A549 (cell line): ENCODE data around the gene ANKRD33B. TPM values are rescaled to one million over a fixed set of nuclear protein-coding genes. Genes with fewer than 3 reads are reported as not detected.

ENCODE experiments used
- ATAC-seq, 2 experiments: fragments of 200-7000 bp in 1 of 2; fragments of >200 bp in 1 of 2; cut with Nextera tagmentation in 1 of 2; cut with Tn5 transposase in 1 of 2; 3 replicates each; pipeline versions ENCODE4 v1.8.0 to v1.9.1; 2018 to 2020; ENCODE audit warnings: mild to moderate bottlenecking in 1 of 2, moderate library complexity in 1 of 2
- CTCF ChIA-PET: fragments of 300-600 bp; sonication (Branson Sonifier 250); formaldehyde crosslinking; extraction: SDS; loops from one replicate; lab custom pipeline; 2021; ENCODE audit warnings: antibody characterized with exemption, inconsistent platforms; lab: Yijun Ruan, JAX
- POLR2A ChIA-PET: fragments of 350-600 bp; formaldehyde crosslinking; extraction: SDS; loops from one replicate; lab custom pipeline; 2021; ENCODE audit warnings: antibody characterized with exemption, inconsistent platforms; lab: Yijun Ruan, JAX
- DNase-seq, 2 experiments: peaks; one replicate each; pipeline versions ENCODE4 v3.0.0 to v3.0.0-alpha.2; 2011 to 2016; ENCODE audit warnings: low read depth in 1 of 2, low spot score in 1 of 2
- FAIRE-seq: peaks from 2 replicates; lab custom pipeline; 2011; peaks lifted over from hg19 to GRCh38; lab: Jason Lieb, UNC
- H3K27ac ChIP-seq, 2 experiments: fragments of >200 bp; sonication (Bioruptor Twin); formaldehyde crosslinking; 3 replicates each; pipeline ENCODE4 v1.5.1; 2016 to 2017
- H3K4me1 ChIP-seq: fragments of >200 bp; sonication (Bioruptor Twin); formaldehyde crosslinking; 3 replicates; pipeline ENCODE4 v1.6.1; 2016
- H3K4me2 ChIP-seq: fragments of >200 bp; sonication (Bioruptor Twin); formaldehyde crosslinking; 3 replicates; pipeline ENCODE4 v1.6.1; 2016
- H3K4me3 ChIP-seq: fragments of >200 bp; sonication (Bioruptor Twin); formaldehyde crosslinking; 3 replicates; pipeline ENCODE4 v1.5.1; 2016
- H3K9me3 ChIP-seq: fragments of >200 bp; sonication (Bioruptor Twin); formaldehyde crosslinking; 3 replicates; pipeline ENCODE4 v1.6.1; 2016
- ATOH8 ChIP-seq: fragments of 250-450 bp; sonication (Bioruptor Pico); IDR thresholded peaks from 2 replicates; pipeline ENCODE4 v1.5.0; 2020; ENCODE audit warnings: low read depth, mild to moderate bottlenecking, moderate library complexity
- CBX8 ChIP-seq: fragments of 200-600 bp; sonication (generic); IDR thresholded peaks from 2 replicates; pipeline ENCODE4 v1.6.1; 2016
- CEBPB ChIP-seq, 2 experiments: fragments of >200 bp in 1 of 2; sonication (Bioruptor Twin) in 1 of 2; formaldehyde crosslinking in 1 of 2; IDR thresholded peaks; 2 replicates each; pipeline ENCODE4 v1.6.1; 2012 to 2016
- CHD2 ChIP-seq: fragments of 150-350 bp; IDR thresholded peaks from 2 replicates; pipeline ENCODE4 v1.6.1; 2014; ENCODE audit warnings: low read length; ENCODE audit not compliant: partially characterized antibody
- CHD4 ChIP-seq: fragments of 200-600 bp; sonication (generic); IDR thresholded peaks from 2 replicates; pipeline ENCODE4 v1.6.1; 2016; ENCODE audit warnings: antibody characterized with exemption, mild to moderate bottlenecking, borderline replicate concordance
- EHMT2 ChIP-seq: fragments of 200-600 bp; sonication (generic); IDR thresholded peaks from 2 replicates; pipeline ENCODE4 v1.6.1; 2016; ENCODE audit warnings: antibody characterized with exemption, low read depth, mild to moderate bottlenecking, moderate library complexity
- ESRRA ChIP-seq: fragments of 150-350 bp; IDR thresholded peaks from 2 replicates; pipeline ENCODE4 v1.6.1; 2014; ENCODE audit warnings: mild to moderate bottlenecking, low read length, borderline replicate concordance
- FOSB ChIP-seq: fragments of 250-450 bp; sonication (Bioruptor Pico); IDR thresholded peaks from 2 replicates; pipeline ENCODE4 v1.5.0; 2020; ENCODE audit warnings: mild to moderate bottlenecking, moderate library complexity
- FOSL2 ChIP-seq, 2 experiments: fragments of 450-650 bp in 1 of 2; fragments of >200 bp in 1 of 2; sonication (Bioruptor Twin) in 1 of 2; formaldehyde crosslinking; IDR thresholded peaks; 2 replicates each; pipeline versions ENCODE4 v1.5.0 to v1.6.1; 2016 to 2020; ENCODE audit warnings: mild to moderate bottlenecking in 1 of 2, moderate library complexity in 1 of 2
- FOXS1 ChIP-seq: fragments of 250-450 bp; sonication (Bioruptor Pico); IDR thresholded peaks from 2 replicates; pipeline ENCODE4 v1.5.0; 2020; ENCODE audit warnings: mild to moderate bottlenecking, moderate library complexity
- GATA3 ChIP-seq: IDR thresholded peaks from 2 replicates; pipeline ENCODE4 v1.6.1; 2012; ENCODE audit warnings: borderline replicate concordance
- HDAC2 ChIP-seq: fragments of 200-600 bp; sonication (generic); IDR thresholded peaks from 2 replicates; pipeline ENCODE4 v1.6.1; 2016
- HEYL ChIP-seq: fragments of 250-450 bp; sonication (Bioruptor Pico); IDR thresholded peaks from 2 replicates; pipeline ENCODE4 v1.8.0; 2021; ENCODE audit warnings: mild to moderate bottlenecking, moderate library complexity
- HOXB13 ChIP-seq: fragments of 250-450 bp; sonication (Bioruptor Pico); IDR thresholded peaks from 2 replicates; pipeline ENCODE4 v1.5.0; 2020; ENCODE audit warnings: low read depth, mild to moderate bottlenecking, moderate library complexity
- HOXB5 ChIP-seq: fragments of 250-450 bp; sonication (Bioruptor Pico); IDR thresholded peaks from 2 replicates; pipeline ENCODE4 v1.5.0; 2020; ENCODE audit warnings: mild to moderate bottlenecking, moderate library complexity
- KDM5A ChIP-seq: fragments of 200-600 bp; sonication (generic); IDR thresholded peaks from 2 replicates; pipeline ENCODE4 v1.6.1; 2016; ENCODE audit warnings: antibody characterized with exemption, mild to moderate bottlenecking
- MAFK ChIP-seq: fragments of 450-650 bp; IDR thresholded peaks from 2 replicates; pipeline ENCODE4 v1.6.1; 2014; ENCODE audit not compliant: partially characterized antibody
- PHF8 ChIP-seq: fragments of 200-600 bp; sonication (generic); IDR thresholded peaks from 2 replicates; pipeline ENCODE4 v1.6.1; 2016; ENCODE audit warnings: low read depth, mild to moderate bottlenecking, antibody characterized with exemption, moderate library complexity, borderline replicate concordance
- POLR2AphosphoS2 ChIP-seq: conservative IDR thresholded peaks from 2 replicates; pipeline ENCODE4 v1.6.1; 2012; ENCODE audit warnings: low read length, improper control_type of control experiment, inconsistent platforms
- RAD21 ChIP-seq, 2 experiments: fragments of >200 bp in 1 of 2; sonication (Bioruptor Twin) in 1 of 2; formaldehyde crosslinking in 1 of 2; IDR thresholded peaks in 1 of 2; conservative IDR thresholded peaks in 1 of 2; 2 replicates in 1 of 2; 3 replicates in 1 of 2; pipeline ENCODE4 v1.6.1; 2012 to 2018; ENCODE audit warnings: inconsistent platforms in 1 of 2
- RARB ChIP-seq: fragments of 250-450 bp; sonication (Bioruptor Pico); IDR thresholded peaks from 2 replicates; pipeline ENCODE4 v1.8.0; 2021; ENCODE audit warnings: mild to moderate bottlenecking, moderate library complexity
- RCOR1 ChIP-seq: fragments of 150-350 bp; IDR thresholded peaks from 2 replicates; pipeline ENCODE4 v1.6.1; 2014; ENCODE audit warnings: antibody characterized with exemption, low read length, low read depth
- RFX5 ChIP-seq: fragments of 450-650 bp; IDR thresholded peaks from 2 replicates; pipeline ENCODE4 v1.7.1; 2014; ENCODE audit warnings: antibody characterized with exemption, mild to moderate bottlenecking, moderate library complexity
- SREBF2 ChIP-seq: fragments of 450-650 bp; IDR thresholded peaks from 2 replicates; pipeline ENCODE4 v1.6.1; 2014; ENCODE audit warnings: mild to moderate bottlenecking, moderate library complexity
- TFCP2L1 ChIP-seq: fragments of 250-450 bp; sonication (Bioruptor Pico); IDR thresholded peaks from 2 replicates; pipeline ENCODE4 v1.5.0; 2021; ENCODE audit warnings: mild to moderate bottlenecking
- ZSCAN20 ChIP-seq: fragments of 250-450 bp; sonication (Bioruptor Pico); IDR thresholded peaks from 2 replicates; pipeline ENCODE4 v1.8.0; 2022; ENCODE audit warnings: mild to moderate bottlenecking, moderate library complexity
- WGBS: methylation state at CpG from one replicate; pipeline ENCODE4 v1.1.6; 2017; ENCODE audit errors: missing lambda C conversion rate; 5-methylcytosine and 5-hydroxymethylcytosine counted together
- polyA plus RNA-seq, 4 experiments: library from polyadenylated mRNA; depleted of rRNA in 3 of 4; stranded (reverse); fragments of >200 nt; fragmentation: RNase III in 1 of 4; extraction: RNeasy Plus Mini Kit Qiagen cat#74134 plus additional on column Dnase treatment in 1 of 4; gene quantifications; 2 replicates in 3 of 4; 3 replicates in 1 of 4; pipeline ENCODE4 v1.2.3, GENCODE V29; 2011 to 2017
- TF ChIP-seq, protein P1 (sequence below): IDR thresholded peaks from 2 replicates; pipeline ENCODE4 v1.6.1; 2012
- TF ChIP-seq, protein P2 (sequence below): fragments of 450-650 bp; IDR thresholded peaks from 2 replicates; pipeline ENCODE4 v1.6.1; 2014; ENCODE audit warnings: antibody characterized with exemption
- TF ChIP-seq, protein P3 (sequence below): fragments of 250-450 bp; sonication (Bioruptor Pico); IDR thresholded peaks from 2 replicates; pipeline ENCODE4 v1.5.0; 2021; ENCODE audit warnings: mild to moderate bottlenecking, moderate library complexity, borderline replicate concordance
- TF ChIP-seq, protein P4 (sequence below): fragments of >200 bp; sonication (Bioruptor Twin); formaldehyde crosslinking; IDR thresholded peaks from 3 replicates; pipeline ENCODE4 v1.6.1; 2016

The ANKRD33B gene
- polyA plus RNA-seq, 2 of the 4 experiments (the other 2 are of a cell fraction), result 4.0 to 6.9 TPM

GRCh38 chr5:10634562-10634961 is 70.7 kb downstream of the ANKRD33B start:
- Histone ChIP-seq H3K4me3 (no peak overlapping the region), H3K9me3 (no peaks in the 10 kb centered on the region), H3K4me2 (no peak overlapping the region), H3K4me1 (peaks cover 5% of the 10 kb centered on the region; the same call in 1 of the 3 replicates), H3K27ac (no peak overlapping the region)
- ATAC-seq, result no peak
- ChIA-PET CTCF (interaction anchor here (0.7 to 4.9 kb wide), 4 partner anchors 14 to 181 kb away, joined by 3 to 19 read pairs (median 3); no protein-coding TSS in a partner anchor), POLR2A (no interaction called here)
- TF ChIP-seq, protein P1, sequence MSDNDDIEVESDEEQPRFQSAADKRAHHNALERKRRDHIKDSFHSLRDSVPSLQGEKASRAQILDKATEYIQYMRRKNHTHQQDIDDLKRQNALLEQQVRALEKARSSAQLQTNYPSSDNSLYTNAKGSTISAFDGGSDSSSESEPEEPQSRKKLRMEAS, result no peak
- TF ChIP-seq HEYL, result no peak
- TF ChIP-seq ATOH8 (CRISPR knock-in tag), result no peak
- no peak for TF ChIP-seq KDM5A
- no peak for TF ChIP-seq ZSCAN20 (CRISPR knock-in tag)
- no peak for TF ChIP-seq HOXB13
- no peak for TF ChIP-seq RCOR1
- TF ChIP-seq TFCP2L1, result no peak
- TF ChIP-seq, protein P2, sequence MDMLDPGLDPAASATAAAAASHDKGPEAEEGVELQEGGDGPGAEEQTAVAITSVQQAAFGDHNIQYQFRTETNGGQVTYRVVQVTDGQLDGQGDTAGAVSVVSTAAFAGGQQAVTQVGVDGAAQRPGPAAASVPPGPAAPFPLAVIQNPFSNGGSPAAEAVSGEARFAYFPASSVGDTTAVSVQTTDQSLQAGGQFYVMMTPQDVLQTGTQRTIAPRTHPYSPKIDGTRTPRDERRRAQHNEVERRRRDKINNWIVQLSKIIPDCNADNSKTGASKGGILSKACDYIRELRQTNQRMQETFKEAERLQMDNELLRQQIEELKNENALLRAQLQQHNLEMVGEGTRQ, result no peak
- no peak for TF ChIP-seq CHD2
- TF ChIP-seq RFX5, result no peak
- TF ChIP-seq SREBF2, result no peak
- DNase-seq, result no peak
- WGBS, result 100% methylated on average over 2 of the region's 2 CpGs
- FAIRE-seq, result no peak

GRCh38 chr5:10635257-10635866 is 71.5 kb downstream of the ANKRD33B start:
- Histone ChIP-seq H3K9me3 (no peaks in the 10 kb centered on the region), H3K4me3 (no peak overlapping the region), H3K4me1 (peaks cover 5% of the 10 kb centered on the region; the same call in 1 of the 3 replicates), H3K4me2 (no peak overlapping the region), H3K27ac (no peak overlapping the region)
- ATAC-seq, result no peak
- WGBS, result 77% methylated on average over 10 of the region's 10 CpGs
- CTCF ChIA-PET, result interaction anchor here (1.2 to 4.9 kb wide), 4 partner anchors 8 to 182 kb away, joined by 3 to 22 read pairs (median 11); no protein-coding TSS in a partner anchor
- POLR2A ChIA-PET, result no interaction called here
- DNase-seq, result no peak
- FAIRE-seq, result no peak
- TF ChIP-seq CHD2, result no peak
- TF ChIP-seq MAFK, result no peak
- no peak for TF ChIP-seq RCOR1
- no peak for TF ChIP-seq KDM5A
- TF ChIP-seq HDAC2, result no peak
- TF ChIP-seq HOXB13, result no peak
- no peak for TF ChIP-seq RAD21 (conservative IDR thresholded peaks at IDR 0.05 in 1 of 2, IDR thresholded peaks at IDR 0.05 in 1 of 2)
- no peak for TF ChIP-seq CEBPB (IDR thresholded peaks at IDR 0.05)
- TF ChIP-seq PHF8, result no peak

DNA sequence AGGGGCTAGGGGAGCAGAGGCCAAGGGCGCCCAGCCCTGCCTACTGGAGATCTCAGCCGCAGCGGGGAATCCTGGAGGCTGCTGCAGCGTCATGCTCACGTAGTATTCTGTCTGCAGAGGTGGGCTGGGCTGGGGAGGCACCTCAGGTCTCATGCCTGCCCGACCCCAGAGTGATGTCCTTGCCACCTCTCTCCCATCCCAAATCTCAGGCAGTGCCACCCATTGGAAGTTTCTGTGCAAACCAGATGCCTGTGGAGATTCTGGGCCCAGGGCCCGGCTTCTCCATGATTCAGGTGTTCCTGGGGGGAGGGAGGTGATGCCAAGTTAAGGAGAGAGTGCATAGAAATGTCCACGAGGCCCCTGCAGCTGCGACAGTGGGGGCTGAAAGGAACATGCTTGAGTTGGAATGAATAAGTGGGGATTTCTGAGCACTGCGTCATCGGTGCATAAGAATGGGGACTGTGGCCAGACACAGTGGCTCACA is 72.0 kb downstream of the ANKRD33B start:
- ChIA-PET POLR2A (no interaction called here), CTCF (interaction anchor here (1.4 to 4.9 kb wide), 6 partner anchors 8 to 188 kb away, joined by 3 to 22 read pairs (median 6); no protein-coding TSS in a partner anchor)
- TF ChIP-seq FOXS1 (CRISPR knock-in tag) (no peak), CHD2 (no peak), CHD4 (no peak), EHMT2 (no peak), ZSCAN20 (CRISPR knock-in tag) (no peak), FOSL2 (IDR thresholded peaks at IDR 0.05) (no peak), FOSL2 (CRISPR knock-in tag; IDR thresholded peaks at IDR 0.05) (no peak), GATA3 (no peak), RFX5 (no peak), HDAC2 (no peak), ESRRA (no peak), SREBF2 (no peak), POLR2AphosphoS2 (no peak), RARB (CRISPR knock-in tag) (no peak), FOSB (CRISPR knock-in tag) (no peak), HOXB5 (no peak), CBX8 (no peak)
- TF ChIP-seq, protein P3, sequence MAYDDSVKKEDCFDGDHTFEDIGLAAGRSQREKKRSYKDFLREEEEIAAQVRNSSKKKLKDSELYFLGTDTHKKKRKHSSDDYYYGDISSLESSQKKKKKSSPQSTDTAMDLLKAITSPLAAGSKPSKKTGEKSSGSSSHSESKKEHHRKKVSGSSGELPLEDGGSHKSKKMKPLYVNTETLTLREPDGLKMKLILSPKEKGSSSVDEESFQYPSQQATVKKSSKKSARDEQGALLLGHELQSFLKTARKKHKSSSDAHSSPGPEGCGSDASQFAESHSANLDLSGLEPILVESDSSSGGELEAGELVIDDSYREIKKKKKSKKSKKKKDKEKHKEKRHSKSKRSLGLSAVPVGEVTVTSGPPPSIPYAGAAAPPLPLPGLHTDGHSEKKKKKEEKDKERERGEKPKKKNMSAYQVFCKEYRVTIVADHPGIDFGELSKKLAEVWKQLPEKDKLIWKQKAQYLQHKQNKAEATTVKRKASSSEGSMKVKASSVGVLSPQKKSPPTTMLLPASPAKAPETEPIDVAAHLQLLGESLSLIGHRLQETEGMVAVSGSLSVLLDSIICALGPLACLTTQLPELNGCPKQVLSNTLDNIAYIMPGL, result no peak
- TF ChIP-seq, protein P4, sequence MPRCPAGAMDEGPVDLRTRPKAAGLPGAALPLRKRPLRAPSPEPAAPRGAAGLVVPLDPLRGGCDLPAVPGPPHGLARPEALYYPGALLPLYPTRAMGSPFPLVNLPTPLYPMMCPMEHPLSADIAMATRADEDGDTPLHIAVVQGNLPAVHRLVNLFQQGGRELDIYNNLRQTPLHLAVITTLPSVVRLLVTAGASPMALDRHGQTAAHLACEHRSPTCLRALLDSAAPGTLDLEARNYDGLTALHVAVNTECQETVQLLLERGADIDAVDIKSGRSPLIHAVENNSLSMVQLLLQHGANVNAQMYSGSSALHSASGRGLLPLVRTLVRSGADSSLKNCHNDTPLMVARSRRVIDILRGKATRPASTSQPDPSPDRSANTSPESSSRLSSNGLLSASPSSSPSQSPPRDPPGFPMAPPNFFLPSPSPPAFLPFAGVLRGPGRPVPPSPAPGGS, result no peak
- H3K27ac ChIP-seq, result no peak overlapping the region
- 80% methylated on average over 11 of the region's 11 CpGs for WGBS
- no peak for DNase-seq
- no peak overlapping the region for H3K4me2 ChIP-seq
- H3K9me3 ChIP-seq, result no peaks in the 10 kb centered on the region
- H3K4me3 ChIP-seq, result no peak overlapping the region
- FAIRE-seq, result no peak
- peaks cover 5% of the 10 kb centered on the region; the same call in 1 of the 3 replicates for H3K4me1 ChIP-seq
- no peak; a peak in 1 of 6 replicates for ATAC-seq
